Measurements from ENCODE around the gene MTCL1.

The MTCL1 gene

DNA sequence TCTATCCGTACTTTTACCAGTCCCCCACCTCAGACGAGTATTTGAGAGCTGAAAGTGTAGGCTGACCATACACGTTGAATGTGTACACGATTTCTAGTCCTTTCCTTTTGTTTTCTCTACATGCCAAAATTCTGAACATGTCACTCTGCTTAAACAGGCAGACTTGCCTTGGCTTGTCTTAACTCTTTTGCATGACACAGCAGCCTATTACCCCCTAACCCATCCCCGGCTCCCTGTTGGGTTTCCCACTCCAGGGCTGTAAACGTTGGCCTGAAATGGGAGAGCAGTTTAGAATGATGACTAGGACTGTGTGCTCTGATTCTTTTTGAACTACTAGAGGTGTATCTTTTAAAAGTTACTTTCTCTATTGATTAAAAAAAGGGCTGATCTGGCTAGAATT is 19.1 kb downstream of the MTCL1 start:
- no peak overlapping the region for H3K4me3 ChIP-seq (ENCODE audit: low read depth, low read length)
- TF ChIP-seq, protein P1, sequence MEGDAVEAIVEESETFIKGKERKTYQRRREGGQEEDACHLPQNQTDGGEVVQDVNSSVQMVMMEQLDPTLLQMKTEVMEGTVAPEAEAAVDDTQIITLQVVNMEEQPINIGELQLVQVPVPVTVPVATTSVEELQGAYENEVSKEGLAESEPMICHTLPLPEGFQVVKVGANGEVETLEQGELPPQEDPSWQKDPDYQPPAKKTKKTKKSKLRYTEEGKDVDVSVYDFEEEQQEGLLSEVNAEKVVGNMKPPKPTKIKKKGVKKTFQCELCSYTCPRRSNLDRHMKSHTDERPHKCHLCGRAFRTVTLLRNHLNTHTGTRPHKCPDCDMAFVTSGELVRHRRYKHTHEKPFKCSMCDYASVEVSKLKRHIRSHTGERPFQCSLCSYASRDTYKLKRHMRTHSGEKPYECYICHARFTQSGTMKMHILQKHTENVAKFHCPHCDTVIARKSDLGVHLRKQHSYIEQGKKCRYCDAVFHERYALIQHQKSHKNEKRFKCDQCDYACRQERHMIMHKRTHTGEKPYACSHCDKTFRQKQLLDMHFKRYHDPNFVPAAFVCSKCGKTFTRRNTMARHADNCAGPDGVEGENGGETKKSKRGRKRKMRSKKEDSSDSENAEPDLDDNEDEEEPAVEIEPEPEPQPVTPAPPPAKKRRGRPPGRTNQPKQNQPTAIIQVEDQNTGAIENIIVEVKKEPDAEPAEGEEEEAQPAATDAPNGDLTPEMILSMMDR (IDR thresholded peaks at IDR 0.05; ENCODE audit: low read depth, low read length), result no peak
- no peak for DNase-seq (ENCODE audit: low read depth)

DNA sequence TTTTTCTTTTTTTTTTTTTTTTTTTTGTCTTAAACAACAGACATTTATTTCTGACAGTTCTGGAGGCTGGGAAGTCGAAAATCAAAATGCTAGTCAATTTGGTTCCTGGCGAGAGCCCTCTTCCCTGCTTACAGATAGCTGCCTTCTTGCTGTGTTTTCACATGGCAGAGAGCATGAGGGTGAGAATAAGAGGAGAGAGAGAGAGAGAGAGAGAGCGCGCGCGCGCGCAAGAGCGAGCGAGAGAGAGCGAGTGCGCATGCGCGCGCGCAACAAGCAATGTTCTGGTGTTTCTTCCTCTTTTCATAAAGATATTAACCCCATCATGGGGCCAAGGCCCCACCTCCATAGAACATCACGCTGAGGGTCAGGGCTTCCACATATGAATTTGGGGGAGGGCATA is 20.9 kb downstream of the MTCL1 start:
- no peak overlapping the region for H3K4me3 ChIP-seq (ENCODE audit: low read depth, low read length)
- TF ChIP-seq POLR2A (IDR thresholded peaks at IDR 0.05; ENCODE audit: extremely low read depth, insufficient read length), result no peak
- TF ChIP-seq MYC (IDR thresholded peaks at IDR 0.05; ENCODE audit: low read depth, low read length), result no peak
- TF ChIP-seq, protein P1 (IDR thresholded peaks at IDR 0.05; ENCODE audit: low read depth, low read length), result no peak
- TF ChIP-seq, protein P2, sequence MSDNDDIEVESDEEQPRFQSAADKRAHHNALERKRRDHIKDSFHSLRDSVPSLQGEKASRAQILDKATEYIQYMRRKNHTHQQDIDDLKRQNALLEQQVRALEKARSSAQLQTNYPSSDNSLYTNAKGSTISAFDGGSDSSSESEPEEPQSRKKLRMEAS (IDR thresholded peaks at IDR 0.05; ENCODE audit: low read depth, low read length), result no peak
- no peak for DNase-seq (ENCODE audit: low read depth)

DNA sequence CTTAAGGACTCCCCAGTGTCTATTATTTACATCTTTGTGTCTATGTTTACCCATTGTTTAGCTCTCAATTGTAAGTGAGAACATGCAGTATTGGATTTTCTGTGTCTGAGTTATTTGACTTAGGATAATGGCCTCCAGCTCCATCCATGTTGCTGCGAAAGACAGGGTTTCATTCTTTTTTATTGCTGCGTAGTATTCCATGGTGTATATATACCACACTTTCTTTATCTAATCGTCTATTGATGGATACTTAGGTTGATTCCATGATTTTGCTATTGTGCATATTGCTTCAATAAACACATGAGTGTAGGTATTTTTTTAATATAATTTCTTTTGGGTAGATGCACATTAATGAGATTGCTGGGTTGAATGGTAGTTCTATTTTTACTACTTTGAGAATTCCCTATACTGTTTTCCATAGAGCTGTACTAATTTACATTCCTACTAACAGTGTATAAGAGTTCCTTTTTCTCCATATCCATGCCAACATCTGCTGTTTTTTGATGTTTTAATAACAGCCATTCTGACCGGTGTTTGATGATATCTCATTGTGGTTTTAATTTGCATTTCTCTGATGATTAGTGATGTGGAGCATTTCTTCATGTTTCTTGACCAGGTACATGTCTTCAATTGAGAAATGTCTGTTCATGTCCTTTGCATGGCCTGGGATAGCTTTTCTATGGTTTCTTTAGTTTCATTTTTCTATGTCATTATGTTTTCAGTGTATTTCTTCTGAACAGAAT is 21.8 kb downstream of the MTCL1 start:
- no peak for DNase-seq (ENCODE audit: low read depth)
- TF ChIP-seq POLR2A (IDR thresholded peaks at IDR 0.05; ENCODE audit: extremely low read depth, insufficient read length) (no peak), MYC (IDR thresholded peaks at IDR 0.05; ENCODE audit: low read depth, low read length) (no peak)
- TF ChIP-seq, protein P1 (IDR thresholded peaks at IDR 0.05; ENCODE audit: low read depth, low read length), result no peak
- H3K4me3 ChIP-seq (ENCODE audit: low read depth, low read length), result no peak overlapping the region

DNA sequence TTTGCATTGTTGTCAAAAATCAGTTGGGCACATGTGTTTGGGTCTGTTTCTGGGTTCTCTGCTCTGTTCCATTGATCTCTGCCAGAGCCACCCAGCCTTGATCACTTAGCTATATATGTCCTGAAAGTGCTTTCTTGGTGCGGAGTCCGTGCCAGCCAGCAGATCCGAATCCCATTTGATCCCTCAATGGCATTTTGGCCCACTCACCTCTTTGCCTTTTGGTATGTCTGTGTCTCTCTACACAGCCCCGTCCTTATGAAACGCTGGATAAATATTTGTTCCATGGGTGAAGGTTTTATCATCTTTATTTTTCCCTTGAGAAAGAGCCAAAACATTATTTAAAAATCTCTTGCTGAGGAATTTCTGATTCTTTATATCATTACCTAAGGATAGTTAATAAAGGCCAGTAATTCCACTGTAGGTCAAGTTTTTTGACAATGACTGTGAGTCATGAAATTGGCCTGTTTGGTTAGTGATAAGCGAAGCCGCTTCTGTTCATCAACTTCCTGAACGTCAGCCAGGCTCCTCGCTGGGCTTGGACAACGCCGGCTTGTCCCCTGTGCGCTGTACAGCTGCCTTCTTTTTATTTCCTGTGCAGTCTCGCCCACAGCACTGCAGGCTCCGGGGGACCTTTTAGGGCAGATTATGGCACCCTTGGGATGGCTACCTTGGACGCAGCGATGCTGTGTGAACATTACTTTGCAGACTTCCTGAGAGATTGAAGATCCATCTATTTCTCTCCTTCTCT is 24.9 kb downstream of the MTCL1 start:
- DNase-seq (ENCODE audit: low read depth), result no peak

DNA sequence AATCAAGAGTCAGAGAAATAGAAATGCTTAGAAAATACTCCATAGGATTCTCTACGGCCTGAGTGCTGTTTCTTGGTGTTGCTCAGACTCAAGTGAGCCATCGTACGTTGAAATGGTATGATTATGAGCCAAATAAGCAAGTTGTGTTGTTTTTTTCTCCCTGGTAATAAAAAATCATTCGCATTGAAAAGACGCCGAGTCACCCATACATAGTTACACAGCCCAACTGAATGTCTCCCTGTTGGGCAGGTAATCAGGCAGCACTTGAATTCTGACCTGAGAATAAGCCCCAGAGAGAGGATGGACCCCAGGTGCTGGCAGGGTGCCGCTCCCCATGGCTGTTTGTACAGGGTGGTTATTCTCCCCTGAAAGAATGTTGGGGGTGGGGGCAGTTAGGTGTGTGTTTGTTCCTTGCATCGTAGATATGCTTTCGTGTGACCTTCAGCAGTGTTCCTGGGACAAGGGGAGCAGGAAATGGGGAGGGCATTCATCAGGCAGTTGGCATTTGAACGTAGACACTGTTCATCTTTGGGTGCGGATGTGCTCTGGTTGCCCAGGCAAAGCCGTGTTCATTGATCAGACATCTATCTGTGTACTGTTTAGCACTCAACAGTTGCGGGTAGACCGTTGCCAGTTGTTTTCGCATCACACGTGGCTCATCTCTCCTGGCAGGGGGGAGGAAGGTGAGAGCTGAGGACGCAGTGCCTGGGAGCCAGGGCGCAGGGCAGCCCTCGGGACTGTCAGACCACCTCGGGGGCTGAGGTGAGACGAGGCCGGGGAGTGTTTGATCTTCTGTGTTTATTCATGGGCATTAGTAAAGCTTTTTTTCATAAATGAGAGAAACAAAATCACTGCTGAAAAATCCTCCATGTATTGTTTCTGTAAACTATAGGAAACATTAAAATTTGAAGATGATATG is 27.3 kb downstream of the MTCL1 start:
- no peak overlapping the region for H3K4me3 ChIP-seq (ENCODE audit: low read depth, low read length)
- TF ChIP-seq, protein P1 (IDR thresholded peaks at IDR 0.05; ENCODE audit: low read depth, low read length), result no peak
- TF ChIP-seq POLR2A (IDR thresholded peaks at IDR 0.05; ENCODE audit: extremely low read depth, insufficient read length) (no peak), MYC (IDR thresholded peaks at IDR 0.05; ENCODE audit: low read depth, low read length) (no peak)
- TF ChIP-seq, protein P2 (IDR thresholded peaks at IDR 0.05; ENCODE audit: low read depth, low read length), result no peak
- DNase-seq (ENCODE audit: low read depth), result no peak

More for the DNA sequence above, 24.9 kb downstream of the MTCL1 start:
- TF ChIP-seq, protein P2 (IDR thresholded peaks at IDR 0.05; ENCODE audit: low read depth, low read length), result no peak
- TF ChIP-seq, protein P1 (IDR thresholded peaks at IDR 0.05; ENCODE audit: low read depth, low read length), result no peak
- no peak for TF ChIP-seq MYC (IDR thresholded peaks at IDR 0.05; ENCODE audit: low read depth, low read length)
- no peak for TF ChIP-seq POLR2A (IDR thresholded peaks at IDR 0.05; ENCODE audit: extremely low read depth, insufficient read length)
- H3K4me3 ChIP-seq (ENCODE audit: low read depth, low read length), result no peak overlapping the region
